GM18520 (cell line): ENCODE results near the gene CHM.
"Not testable (repeated sequence)": the region's sequence is repeated elsewhere in the genome, so short reads cannot be mapped to it uniquely, and the experiment has no call there.

Source experiments
- ATAC-seq: cut with Tn5 transposase; IDR thresholded peaks from one replicate; pipeline ENCODE4 v1.9.1; 2021; ENCODE audit not compliant: unreplicated experiment

Gene CHM

GRCh38 chrX:86047174-86047935, at the start of gene CHM:
Gene CHM, minus strand, starts transcription at chrX:86047558. Its CDS starts 26 bp downstream, at chrX:86047532.
- ATAC-seq, result peak; percentile 97

- ATAC-seq, result no peak
These were observed 31.3 kb upstream of the CHM start for GRCh38 chrX:86078650-86079049.

DNA sequence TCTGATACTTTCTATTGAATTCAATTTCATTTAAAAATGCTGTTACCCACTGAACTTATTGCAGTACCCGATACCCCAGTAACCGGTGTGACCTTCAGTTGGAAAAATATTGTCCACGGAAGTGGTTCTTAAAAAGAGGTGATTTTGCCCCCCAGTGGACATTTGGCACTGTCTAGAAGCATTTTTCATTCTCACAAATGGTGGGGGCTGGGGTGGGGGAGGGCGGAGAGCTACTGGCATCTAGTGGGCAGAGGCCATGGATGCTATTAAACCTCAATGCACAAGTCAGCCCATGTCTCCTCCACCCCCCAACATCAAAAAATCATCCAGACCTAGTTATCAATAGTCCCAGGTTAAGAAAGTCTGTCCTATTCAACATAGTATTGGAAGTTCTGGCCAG, 19.6 kb upstream of the CHM start:
- ATAC-seq, result no peak

GRCh38 chrX:86061407-86061806, 14.0 kb upstream of the CHM start:
- ATAC-seq, result no peak

DNA sequence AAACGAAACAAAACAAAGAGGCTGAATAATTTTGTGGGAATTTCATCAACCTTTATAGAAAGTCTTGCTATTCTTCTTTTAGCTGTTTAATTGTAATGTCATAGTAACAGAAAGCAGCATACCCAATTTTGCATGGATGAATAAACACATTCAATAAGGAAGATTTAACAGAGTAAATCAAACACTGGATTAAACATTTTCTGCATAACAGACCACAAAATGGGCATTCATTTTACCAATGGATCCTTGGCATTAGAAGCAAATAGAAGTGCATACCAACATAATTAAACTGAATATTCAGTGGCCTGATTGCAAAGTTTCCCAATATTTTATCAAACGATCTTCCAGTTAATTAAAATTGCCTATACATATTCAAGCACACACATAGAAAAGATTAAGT, 4.4 kb upstream of the CHM start:
- ATAC-seq, result no peak

GRCh38 chrX:86047936-86048280, 550 bp upstream of the CHM start:
- no peak for ATAC-seq

DNA sequence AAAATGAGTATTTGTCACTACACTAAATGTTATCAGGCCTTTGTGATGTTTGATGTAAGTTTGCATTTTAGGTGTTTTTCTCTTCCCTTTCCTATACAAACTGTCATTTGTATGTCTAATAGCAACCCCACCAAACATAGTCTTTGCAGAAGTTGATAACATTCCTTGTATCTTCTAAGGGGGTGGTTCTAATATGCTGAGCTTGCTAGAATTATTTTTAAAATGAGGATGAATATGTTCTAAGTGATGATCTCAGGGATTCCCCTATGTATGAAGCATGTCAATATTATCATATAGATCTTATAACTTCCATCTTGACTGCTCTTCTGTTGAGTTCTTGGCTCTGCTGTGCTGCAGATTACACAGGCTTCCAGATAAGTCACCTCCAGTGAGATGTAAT, 3.1 kb downstream of the CHM start:
- ATAC-seq, result no peak

- no peak for ATAC-seq
These were observed 7.5 kb downstream of the CHM start for GRCh38 chrX:86039625-86040568.

GRCh38 chrX:86033385-86033784, 14.0 kb downstream of the CHM start:
- ATAC-seq, result no peak

GRCh38 chrX:86028681-86029080, 18.7 kb downstream of the CHM start:
- ATAC-seq, result no peak

- ATAC-seq, result no peak
These were observed 23.5 kb downstream of the CHM start for GRCh38 chrX:86023811-86024210.

- no peak for ATAC-seq
These were observed 25.6 kb downstream of the CHM start for GRCh38 chrX:86021652-86022289.

DNA sequence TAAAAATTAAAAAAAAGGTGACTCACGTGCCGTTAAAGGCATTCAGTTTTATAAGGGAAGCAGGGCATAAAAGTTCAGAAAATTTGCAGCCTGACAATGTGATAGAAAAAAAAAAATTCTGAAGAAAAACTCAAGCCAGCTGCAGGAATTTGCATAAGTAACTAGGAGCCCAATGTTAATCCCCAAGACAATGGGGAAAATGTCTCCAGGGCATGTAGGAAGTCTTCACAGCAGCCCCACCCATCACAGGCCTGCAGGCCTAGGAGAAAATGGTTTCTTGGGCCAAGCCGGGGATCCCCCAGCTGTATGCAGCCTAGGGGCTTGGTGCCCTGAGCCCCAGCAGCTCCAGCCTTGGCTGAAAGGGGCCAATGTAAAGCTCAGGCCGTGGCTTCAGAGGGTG, 31.2 kb downstream of the CHM start:
- ATAC-seq, result no peak

- ATAC-seq, result not testable (repeated sequence)
These were observed 32.4 kb downstream of the CHM start for GRCh38 chrX:86014959-86015358.

DNA sequence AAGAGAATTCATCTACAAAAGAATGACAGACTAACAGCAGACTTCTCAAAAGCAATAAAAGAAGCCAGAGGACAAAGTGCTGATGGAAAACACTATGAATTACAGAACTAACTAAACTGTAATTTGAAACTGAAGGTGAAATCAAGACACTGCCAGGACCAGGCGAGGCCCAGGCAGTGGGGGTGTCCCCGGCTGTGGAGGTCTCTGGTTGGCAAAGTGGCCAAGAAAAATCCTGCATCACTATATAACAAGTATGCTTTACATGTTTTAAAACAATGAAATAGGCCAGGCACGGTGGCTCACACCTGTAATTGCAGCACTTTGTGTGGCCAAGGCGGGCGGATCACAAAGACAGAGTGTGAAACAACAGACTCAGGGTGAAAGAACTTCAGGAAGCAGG, 32.9 kb downstream of the CHM start:
- ATAC-seq, result no peak

DNA sequence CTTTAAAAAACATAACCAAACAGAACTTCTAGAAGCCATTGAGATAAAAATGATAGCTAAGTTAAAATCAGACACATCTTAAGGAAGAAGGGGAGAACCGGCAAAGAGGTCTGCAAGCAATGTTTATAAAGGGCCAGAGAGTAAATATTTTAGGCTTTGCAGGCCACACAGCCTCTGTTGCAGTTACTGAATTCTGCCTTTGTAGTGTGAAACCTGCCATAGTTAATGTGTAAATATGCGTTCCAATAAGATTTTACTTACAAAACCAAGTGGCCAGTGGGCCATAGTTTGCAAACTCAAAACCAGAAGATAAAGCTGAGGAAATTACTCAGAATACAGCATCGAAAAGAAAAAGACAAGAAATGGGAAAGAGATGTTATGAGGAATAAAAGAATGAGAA, 33.6 kb downstream of the CHM start:
- ATAC-seq, result no peak

- ATAC-seq, result no peak
These were observed 35.2 kb downstream of the CHM start for GRCh38 chrX:86012188-86012587.

- not testable (repeated sequence) for ATAC-seq
These were observed 37.6 kb downstream of the CHM start for GRCh38 chrX:86009803-86010202.

- ATAC-seq, result not testable (repeated sequence)
These were observed 39.5 kb downstream of the CHM start for GRCh38 chrX:86007891-86008290.

- no peak for ATAC-seq
These were observed 45.1 kb downstream of the CHM start for GRCh38 chrX:86002076-86002896.

GRCh38 chrX:85998954-85999353, 48.4 kb downstream of the CHM start:
- ATAC-seq, result no peak
